ENCODE results near the gene REG1B.
"Not testable (repeated sequence)": the region's sequence is repeated elsewhere in the genome, so short reads cannot be mapped to it uniquely, and the experiment has no call there.

DNA sequence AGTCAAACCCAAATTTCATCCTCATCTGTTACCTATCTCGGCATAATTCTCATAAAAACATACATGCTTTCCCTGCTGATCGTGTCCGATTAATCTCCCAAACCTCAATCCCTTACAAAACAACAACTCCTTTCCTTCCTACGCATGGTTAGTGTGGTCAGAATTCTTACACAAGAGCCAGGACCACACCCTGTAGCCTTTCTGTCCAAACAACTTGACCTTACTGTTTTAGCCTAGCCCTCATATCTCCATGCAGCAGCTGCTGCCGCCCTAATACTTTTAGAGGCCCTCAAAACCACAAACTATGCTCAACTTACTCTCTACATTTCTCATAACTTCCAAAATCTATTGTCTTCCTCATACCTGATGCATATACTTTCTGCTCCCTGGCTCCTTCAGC is 33.0 kb downstream of the REG1B start:
- not testable (repeated sequence) for TF ChIP-seq POLR2A (IDR thresholded peaks at IDR 0.05; ENCODE audit: low read depth, low read length); EZH2 (IDR thresholded peaks at IDR 0.05; ENCODE audit: borderline replicate concordance, low read depth, low read length, severe bottlenecking); CTCF (IDR thresholded peaks at IDR 0.05; ENCODE audit: extremely low read depth in 1 of 2, insufficient read depth in 1 of 2, low read depth in 1 of 2, low read length in 2 of 2); POLR2AphosphoS5 (IDR thresholded peaks at IDR 0.05; ENCODE audit: insufficient read depth, low read depth, low read length); JUN (IDR thresholded peaks at IDR 0.05; ENCODE audit: borderline replicate concordance, insufficient read depth, insufficient read length, low read depth)
